Tibial nerve (tissue), 4 donors: Measurements from ENCODE around the gene ACHE.

Experiments
- EP300 ChIP-seq, 2 donors: sonication (generic); formaldehyde crosslinking; IDR thresholded peaks; one replicate each; pipeline ENCODE4 v1.6.1; 2017; ENCODE audit warnings: antibody characterized with exemption in 2 of 2, mild to moderate bottlenecking in 1 of 2
- TF ChIP-seq, protein P1 (sequence below), 5 experiments: fragments of 200-600 bp in 3 of 5; fragments of 450-650 bp in 2 of 5; sonication (generic) in 3 of 5; IDR thresholded peaks; one replicate each; pipeline ENCODE4 v1.5.1; 2016 to 2019; ENCODE audit warnings: antibody characterized with exemption in 5 of 5, mild to moderate bottlenecking in 3 of 5, moderate library complexity in 2 of 5

DNA sequence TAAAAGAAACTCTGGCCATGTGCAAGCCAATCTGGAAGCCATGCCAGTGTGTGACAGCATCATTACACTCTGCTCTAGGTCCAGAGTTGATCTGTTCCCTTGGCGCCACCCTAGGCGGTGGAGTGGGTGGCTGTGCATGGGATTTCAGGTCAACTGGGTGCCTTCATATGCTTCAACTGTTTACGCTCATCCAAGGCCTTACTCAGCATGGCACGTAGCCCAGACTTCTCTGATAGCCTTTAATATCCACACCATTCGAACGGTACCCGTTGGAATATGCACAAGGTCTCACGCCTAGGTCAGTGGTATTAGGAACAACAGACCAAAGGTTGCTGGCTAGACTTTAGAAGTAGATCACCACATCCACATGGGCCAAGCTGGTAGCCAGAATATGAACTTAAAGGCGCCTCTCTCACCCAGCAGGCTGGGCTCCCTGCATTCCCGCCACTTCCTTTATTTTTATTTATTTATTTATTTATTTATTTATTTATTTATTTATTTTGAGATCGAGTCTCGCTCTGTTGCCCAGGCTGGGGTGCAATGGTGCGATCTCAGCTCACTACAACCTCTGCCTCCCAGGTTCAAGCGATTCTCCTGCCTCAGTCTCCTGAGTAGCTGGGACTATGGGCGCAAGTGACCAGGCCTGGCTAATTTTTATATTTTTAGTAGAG, 18.7 kb upstream of the ACHE start:
- TF ChIP-seq, protein P1, sequence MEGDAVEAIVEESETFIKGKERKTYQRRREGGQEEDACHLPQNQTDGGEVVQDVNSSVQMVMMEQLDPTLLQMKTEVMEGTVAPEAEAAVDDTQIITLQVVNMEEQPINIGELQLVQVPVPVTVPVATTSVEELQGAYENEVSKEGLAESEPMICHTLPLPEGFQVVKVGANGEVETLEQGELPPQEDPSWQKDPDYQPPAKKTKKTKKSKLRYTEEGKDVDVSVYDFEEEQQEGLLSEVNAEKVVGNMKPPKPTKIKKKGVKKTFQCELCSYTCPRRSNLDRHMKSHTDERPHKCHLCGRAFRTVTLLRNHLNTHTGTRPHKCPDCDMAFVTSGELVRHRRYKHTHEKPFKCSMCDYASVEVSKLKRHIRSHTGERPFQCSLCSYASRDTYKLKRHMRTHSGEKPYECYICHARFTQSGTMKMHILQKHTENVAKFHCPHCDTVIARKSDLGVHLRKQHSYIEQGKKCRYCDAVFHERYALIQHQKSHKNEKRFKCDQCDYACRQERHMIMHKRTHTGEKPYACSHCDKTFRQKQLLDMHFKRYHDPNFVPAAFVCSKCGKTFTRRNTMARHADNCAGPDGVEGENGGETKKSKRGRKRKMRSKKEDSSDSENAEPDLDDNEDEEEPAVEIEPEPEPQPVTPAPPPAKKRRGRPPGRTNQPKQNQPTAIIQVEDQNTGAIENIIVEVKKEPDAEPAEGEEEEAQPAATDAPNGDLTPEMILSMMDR (IDR thresholded peaks at IDR 0.05): no peak
- TF ChIP-seq EP300 (IDR thresholded peaks at IDR 0.05): no peak
